WTC11 (cell line): ENCODE results near the gene CIAPIN1. TPM values are rescaled to one million over a fixed set of nuclear protein-coding genes. Genes with fewer than 3 reads are reported as not detected.

ENCODE experiments used
- ATAC-seq: fragments of 200-7000 bp; cut with Tn5 transposase; 2 replicates; pipeline ENCODE4 v1.10.0; 2021; ENCODE audit warnings: mild to moderate bottlenecking, moderate library complexity
- CTCF ChIA-PET: fragments of 300-600 bp; sonication (Branson Sonifier 250); formaldehyde crosslinking; loops from one replicate; lab custom pipeline; 2021; ENCODE audit warnings: antibody characterized with exemption; lab: Charles Lee
- POLR2A ChIA-PET: fragments of 350-600 bp; sonication (Branson Sonifier 250); formaldehyde crosslinking; loops from one replicate; lab custom pipeline; 2021; ENCODE audit warnings: antibody characterized with exemption; lab: Charles Lee
- DNase-seq: peaks from one replicate; pipeline ENCODE4 v3.0.0; 2021; ENCODE audit warnings: low spot score
- H3K27ac Mint-ChIP-seq: 2 replicates; pipeline ENCODE4 v1.8.0; 2021; ENCODE audit warnings: mixed read lengths
- H3K27me3 Mint-ChIP-seq: 2 replicates; pipeline ENCODE4 v1.8.0; 2021; ENCODE audit warnings: low read depth, mild to moderate bottlenecking, moderate library complexity, mixed read lengths
- H3K36me3 Mint-ChIP-seq: 2 replicates; pipeline ENCODE4 v1.8.0; 2021; ENCODE audit warnings: mixed read lengths
- H3K4me1 Mint-ChIP-seq: 2 replicates; pipeline ENCODE4 v1.8.0; 2022; ENCODE audit warnings: mixed read lengths
- H3K4me3 Mint-ChIP-seq: 2 replicates; pipeline ENCODE4 v1.8.0; 2021; ENCODE audit warnings: mild to moderate bottlenecking, moderate library complexity, mixed read lengths
- H3K9me3 Mint-ChIP-seq: 2 replicates; pipeline ENCODE4 v1.8.0; 2021; ENCODE audit warnings: mixed read lengths
- AR ChIP-seq: fragments of 250-450 bp; sonication (Bioruptor Pico); IDR thresholded peaks from 2 replicates; pipeline ENCODE4 v1.9.0; 2021; ENCODE audit warnings: mild to moderate bottlenecking
- ATF1 ChIP-seq: sonication (generic); formaldehyde crosslinking; IDR thresholded peaks from 2 replicates; pipeline ENCODE4 v1.8.1; 2023; ENCODE audit warnings: mild to moderate bottlenecking, moderate library complexity, missing genetic modification reagents
- ATF3 ChIP-seq: sonication (generic); formaldehyde crosslinking; conservative IDR thresholded peaks from 2 replicates; pipeline ENCODE4 v1.8.1; 2022; ENCODE audit warnings: mild to moderate bottlenecking, missing genetic modification reagents
- CDX4 ChIP-seq: fragments of 250-450 bp; sonication (Bioruptor Pico); IDR thresholded peaks from 2 replicates; pipeline ENCODE4 v1.9.0; 2021; ENCODE audit warnings: moderate library complexity, mild to moderate bottlenecking, inconsistent platforms, borderline replicate concordance
- CREB1 ChIP-seq: sonication (generic); formaldehyde crosslinking; IDR thresholded peaks from 2 replicates; pipeline ENCODE4 v1.8.0; 2023; ENCODE audit warnings: mild to moderate bottlenecking, missing genetic modification reagents
- ERG ChIP-seq: fragments of 250-450 bp; sonication (Bioruptor Pico); IDR thresholded peaks from 2 replicates; pipeline ENCODE4 v1.8.0; 2021; ENCODE audit warnings: mild to moderate bottlenecking
- HMGXB4 ChIP-seq: sonication (generic); formaldehyde crosslinking; IDR thresholded peaks from 2 replicates; pipeline ENCODE4 v1.8.1; 2023; ENCODE audit warnings: mild to moderate bottlenecking, moderate library complexity, missing genetic modification reagents
- JUN ChIP-seq: sonication (generic); formaldehyde crosslinking; IDR thresholded peaks from 2 replicates; pipeline ENCODE4 v1.8.0; 2023; ENCODE audit warnings: mild to moderate bottlenecking, missing genetic modification reagents
- NFATC4 ChIP-seq: fragments of 250-450 bp; sonication (Bioruptor Pico); IDR thresholded peaks from 2 replicates; pipeline ENCODE4 v1.9.0; 2021; ENCODE audit warnings: mild to moderate bottlenecking
- RORB ChIP-seq: fragments of 250-450 bp; sonication (Bioruptor Pico); IDR thresholded peaks from 2 replicates; pipeline ENCODE4 v1.9.0; 2021; ENCODE audit warnings: mild to moderate bottlenecking
- SMAD3 ChIP-seq: sonication (generic); formaldehyde crosslinking; IDR thresholded peaks from 2 replicates; pipeline ENCODE4 v1.8.0; 2022; ENCODE audit warnings: missing genetic modification reagents, mild to moderate bottlenecking, borderline replicate concordance
- SP1 ChIP-seq: sonication (generic); formaldehyde crosslinking; conservative IDR thresholded peaks from 2 replicates; pipeline ENCODE4 v1.8.1; 2022; ENCODE audit warnings: missing genetic modification reagents
- TEAD4 ChIP-seq: sonication (generic); formaldehyde crosslinking; IDR thresholded peaks from 2 replicates; pipeline ENCODE4 v1.8.0; 2022; ENCODE audit warnings: mild to moderate bottlenecking, missing genetic modification reagents
- TP53 ChIP-seq: sonication (generic); formaldehyde crosslinking; IDR thresholded peaks from 2 replicates; pipeline ENCODE4 v1.8.1; 2023; ENCODE audit warnings: mild to moderate bottlenecking, missing genetic modification reagents
- ZNF138 ChIP-seq: sonication (generic); formaldehyde crosslinking; conservative IDR thresholded peaks from 2 replicates; pipeline ENCODE4 v1.8.1; 2022; ENCODE audit warnings: mild to moderate bottlenecking, moderate library complexity, missing genetic modification reagents
- ZNF219 ChIP-seq: sonication (generic); formaldehyde crosslinking; IDR thresholded peaks from 2 replicates; pipeline ENCODE4 v1.8.0; 2023; ENCODE audit warnings: missing genetic modification reagents, mild to moderate bottlenecking, borderline replicate concordance
- ZNF281 ChIP-seq: sonication (generic); formaldehyde crosslinking; IDR thresholded peaks from 2 replicates; pipeline ENCODE4 v1.8.0; 2023; ENCODE audit warnings: mild to moderate bottlenecking, missing genetic modification reagents
- ZNF396 ChIP-seq: fragments of 250-450 bp; sonication (Bioruptor Pico); IDR thresholded peaks from 2 replicates; pipeline ENCODE4 v1.8.0; 2021; ENCODE audit warnings: mild to moderate bottlenecking, moderate library complexity, borderline replicate concordance
- ZNF671 ChIP-seq: fragments of 250-450 bp; sonication (Bioruptor Pico); IDR thresholded peaks from 2 replicates; pipeline ENCODE4 v1.8.0; 2021; ENCODE audit warnings: mild to moderate bottlenecking
- total RNA-seq: library from RNA; stranded (reverse); gene quantifications from 3 replicates; pipeline ENCODE4 v1.2.3, GENCODE V29; 2021
- TF ChIP-seq, protein P1 (sequence below): sonication (generic); formaldehyde crosslinking; IDR thresholded peaks from 2 replicates; pipeline ENCODE4 v1.8.1; 2022; ENCODE audit warnings: mild to moderate bottlenecking, moderate library complexity, missing genetic modification reagents
- TF ChIP-seq, protein P2 (sequence below): fragments of 250-450 bp; sonication (Bioruptor Pico); IDR thresholded peaks from 2 replicates; pipeline ENCODE4 v1.9.0; 2021; ENCODE audit warnings: mild to moderate bottlenecking

The CIAPIN1 gene
- total RNA-seq, 1 experiment from 2014 or later: 87.9 TPM

GRCh38 chr16:57469917-57470470 is 22.8 kb upstream of the CIAPIN1 start:
- peaks cover 34% of the 10 kb centered on the region for H3K4me1 Mint-ChIP-seq
- no peaks in the 10 kb centered on the region for H3K9me3 Mint-ChIP-seq
- POLR2A ChIA-PET: interaction anchor here (0.5 to 1.1 kb wide), 2 partner anchors 23 to 37 kb away, joined by 3 read pairs; partner anchors contain the start of genes CIAPIN1 and COQ9
- H3K27ac Mint-ChIP-seq: no peak overlapping the region
- no peak overlapping the region for H3K4me3 Mint-ChIP-seq
- DNase-seq: no peak
- TF ChIP-seq, protein P1, sequence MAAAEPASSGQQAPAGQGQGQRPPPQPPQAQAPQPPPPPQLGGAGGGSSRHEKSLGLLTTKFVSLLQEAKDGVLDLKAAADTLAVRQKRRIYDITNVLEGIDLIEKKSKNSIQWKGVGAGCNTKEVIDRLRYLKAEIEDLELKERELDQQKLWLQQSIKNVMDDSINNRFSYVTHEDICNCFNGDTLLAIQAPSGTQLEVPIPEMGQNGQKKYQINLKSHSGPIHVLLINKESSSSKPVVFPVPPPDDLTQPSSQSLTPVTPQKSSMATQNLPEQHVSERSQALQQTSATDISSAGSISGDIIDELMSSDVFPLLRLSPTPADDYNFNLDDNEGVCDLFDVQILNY: no peak
- TF ChIP-seq CDX4 (CRISPR knock-in tag): no peak
- TF ChIP-seq ATF1 (CRISPR knock-in tag): no peak
- no peak for TF ChIP-seq AR (CRISPR knock-in tag)
- no peak for TF ChIP-seq SP1 (CRISPR knock-in tag)
- TF ChIP-seq TP53: no peak
- no peak for TF ChIP-seq ZNF281 (CRISPR knock-in tag)
- TF ChIP-seq ATF3 (CRISPR knock-in tag): no peak
- TF ChIP-seq NFATC4: no peak
- TF ChIP-seq RORB: no peak
- TF ChIP-seq TEAD4 (CRISPR knock-in tag): no peak
- TF ChIP-seq ZNF396: no peak
- no peak for TF ChIP-seq JUN (CRISPR knock-in tag)
- TF ChIP-seq, protein P2, sequence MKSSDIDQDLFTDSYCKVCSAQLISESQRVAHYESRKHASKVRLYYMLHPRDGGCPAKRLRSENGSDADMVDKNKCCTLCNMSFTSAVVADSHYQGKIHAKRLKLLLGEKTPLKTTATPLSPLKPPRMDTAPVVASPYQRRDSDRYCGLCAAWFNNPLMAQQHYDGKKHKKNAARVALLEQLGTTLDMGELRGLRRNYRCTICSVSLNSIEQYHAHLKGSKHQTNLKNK (CRISPR knock-in tag): no peak
- TF ChIP-seq SMAD3 (CRISPR knock-in tag): no peak
- TF ChIP-seq CREB1: no peak
- ATAC-seq: no peak
- H3K27me3 Mint-ChIP-seq: no peaks in the 10 kb centered on the region
- peaks cover 58% of the 10 kb centered on the region for H3K36me3 Mint-ChIP-seq
- CTCF ChIA-PET: interaction anchor here (8.2 kb wide), 1 partner anchor 48 kb away, joined by 80 read pairs; no protein-coding TSS in a partner anchor

DNA sequence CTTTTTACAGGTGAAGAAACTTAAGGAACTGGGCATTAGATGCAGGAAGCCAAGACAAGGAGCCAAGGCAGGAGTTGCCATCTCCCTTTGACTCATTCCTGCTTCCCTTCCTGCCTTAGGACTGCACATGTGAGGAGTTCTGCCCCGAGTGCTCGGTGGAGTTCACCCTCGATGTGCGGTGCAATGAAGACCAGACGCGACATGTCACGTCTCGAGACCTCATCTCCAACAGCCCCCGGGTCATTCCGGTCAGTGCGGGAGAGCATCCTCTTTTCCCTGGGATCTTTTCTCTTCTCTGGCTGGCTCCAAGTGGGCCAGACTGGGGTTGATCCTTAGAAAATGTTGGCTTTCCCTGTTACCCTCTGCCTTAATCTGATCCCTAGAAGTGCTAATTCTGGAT is 21.9 kb upstream of the CIAPIN1 start:
- H3K27ac Mint-ChIP-seq: no peak overlapping the region
- ChIA-PET CTCF (no interaction called here), POLR2A (no interaction called here)
- H3K27me3 Mint-ChIP-seq: no peaks in the 10 kb centered on the region
- H3K4me1 Mint-ChIP-seq: peaks cover 30% of the 10 kb centered on the region
- peaks cover 64% of the 10 kb centered on the region for H3K36me3 Mint-ChIP-seq
- H3K4me3 Mint-ChIP-seq: no peak overlapping the region
- no peak for ATAC-seq
- no peak for DNase-seq
- no peaks in the 10 kb centered on the region for H3K9me3 Mint-ChIP-seq
- TF ChIP-seq ERG (CRISPR knock-in tag) (no peak), CDX4 (CRISPR knock-in tag) (no peak), ZNF671 (CRISPR knock-in tag) (no peak), ZNF138 (CRISPR knock-in tag) (no peak), ZNF219 (no peak), CREB1 (no peak), HMGXB4 (CRISPR knock-in tag) (no peak), SMAD3 (CRISPR knock-in tag) (no peak)
